Sigmoid colon (tissue), 4 donors: ENCODE data around the gene SNRPB.

Experiments
- POLR2A ChIP-seq, 2 donors: fragments of 450-650 bp; IDR thresholded peaks; one replicate each; pipeline ENCODE4 v1.6.1; 2016; ENCODE audit warnings: antibody characterized with exemption in 2 of 2, mild to moderate bottlenecking in 2 of 2, moderate library complexity in 2 of 2
- POLR2AphosphoS5 ChIP-seq, 4 donors: sonication (generic); formaldehyde crosslinking; IDR thresholded peaks; one replicate each; pipeline ENCODE4 v1.6.1; 2017; ENCODE audit warnings: antibody characterized with exemption in 4 of 4
- TF ChIP-seq, protein P1 (sequence below), 4 experiments: fragments of 450-650 bp in 3 of 4; fragments of 200-600 bp in 1 of 4; IDR thresholded peaks; one replicate each; pipeline ENCODE4 v1.5.1; 2016 to 2019; ENCODE audit warnings: antibody characterized with exemption in 4 of 4, mild to moderate bottlenecking in 3 of 4, moderate library complexity in 2 of 4

DNA sequence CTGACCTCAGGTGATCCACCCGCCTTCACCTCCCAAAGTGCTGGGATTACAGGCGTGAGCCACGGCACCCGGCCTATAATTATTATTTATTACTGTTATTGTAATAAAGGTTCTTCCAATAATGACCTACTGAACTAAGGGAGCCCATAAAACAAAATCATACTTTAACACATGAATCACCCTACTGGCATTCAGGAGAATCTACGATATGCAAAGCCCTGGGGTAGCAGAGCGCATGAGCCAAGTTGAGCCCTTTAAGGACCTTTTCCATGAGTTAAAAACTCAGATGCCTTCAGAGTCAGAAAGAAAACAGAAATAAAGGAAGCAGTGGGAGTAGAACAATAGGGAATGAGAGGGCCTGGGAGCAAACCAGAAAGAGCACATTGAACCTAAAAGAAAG, 41.5 kb downstream of the SNRPB start:
- TF ChIP-seq, protein P1, sequence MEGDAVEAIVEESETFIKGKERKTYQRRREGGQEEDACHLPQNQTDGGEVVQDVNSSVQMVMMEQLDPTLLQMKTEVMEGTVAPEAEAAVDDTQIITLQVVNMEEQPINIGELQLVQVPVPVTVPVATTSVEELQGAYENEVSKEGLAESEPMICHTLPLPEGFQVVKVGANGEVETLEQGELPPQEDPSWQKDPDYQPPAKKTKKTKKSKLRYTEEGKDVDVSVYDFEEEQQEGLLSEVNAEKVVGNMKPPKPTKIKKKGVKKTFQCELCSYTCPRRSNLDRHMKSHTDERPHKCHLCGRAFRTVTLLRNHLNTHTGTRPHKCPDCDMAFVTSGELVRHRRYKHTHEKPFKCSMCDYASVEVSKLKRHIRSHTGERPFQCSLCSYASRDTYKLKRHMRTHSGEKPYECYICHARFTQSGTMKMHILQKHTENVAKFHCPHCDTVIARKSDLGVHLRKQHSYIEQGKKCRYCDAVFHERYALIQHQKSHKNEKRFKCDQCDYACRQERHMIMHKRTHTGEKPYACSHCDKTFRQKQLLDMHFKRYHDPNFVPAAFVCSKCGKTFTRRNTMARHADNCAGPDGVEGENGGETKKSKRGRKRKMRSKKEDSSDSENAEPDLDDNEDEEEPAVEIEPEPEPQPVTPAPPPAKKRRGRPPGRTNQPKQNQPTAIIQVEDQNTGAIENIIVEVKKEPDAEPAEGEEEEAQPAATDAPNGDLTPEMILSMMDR (IDR thresholded peaks at IDR 0.05) = no peak
- TF ChIP-seq POLR2A (IDR thresholded peaks at IDR 0.05) (no peak), POLR2AphosphoS5 (IDR thresholded peaks at IDR 0.05) (no peak)
